KBM-7 (cell line): Measurements from ENCODE around the gene CCDC88C.

ENCODE experiments used
- DNase-seq: peaks from one replicate; pipeline ENCODE4 v3.0.0-alpha.2; 2015
- in situ Hi-C: fragments of 300-500 bp; cut with MboI; formaldehyde crosslinking; loops from 2 replicates; pipeline ENCODE4 v1.14.3; 2020; ENCODE audit warnings: low sequenced_read_pairs, low pct_unique_long_range_greater_than_20kb, mixed read lengths

The CCDC88C gene

DNA sequence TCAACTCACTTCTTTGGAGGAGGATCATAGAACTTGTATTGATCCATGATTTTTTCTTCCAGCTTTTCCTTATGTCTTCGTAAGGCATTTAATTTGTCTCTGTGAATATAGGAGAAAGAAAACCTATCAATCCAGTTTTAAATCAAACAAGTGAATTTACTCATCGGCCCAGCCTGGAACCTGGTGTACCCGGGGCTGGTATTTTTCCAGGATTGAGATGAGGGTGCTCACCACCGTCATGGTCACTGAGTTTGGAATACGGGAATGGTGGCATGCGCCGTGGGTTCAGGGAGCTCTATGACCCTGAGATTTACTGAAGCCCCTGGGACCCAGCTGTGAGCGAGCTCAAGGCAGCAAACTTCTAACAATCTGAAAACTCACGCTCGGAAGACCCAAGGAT lies 126.6 kb downstream of the CCDC88C start:
- no peak for DNase-seq
- in situ Hi-C loops, result loop anchor here (25.0 kb wide), 1 partner anchor 379 kb away; no protein-coding TSS in a partner anchor

DNA sequence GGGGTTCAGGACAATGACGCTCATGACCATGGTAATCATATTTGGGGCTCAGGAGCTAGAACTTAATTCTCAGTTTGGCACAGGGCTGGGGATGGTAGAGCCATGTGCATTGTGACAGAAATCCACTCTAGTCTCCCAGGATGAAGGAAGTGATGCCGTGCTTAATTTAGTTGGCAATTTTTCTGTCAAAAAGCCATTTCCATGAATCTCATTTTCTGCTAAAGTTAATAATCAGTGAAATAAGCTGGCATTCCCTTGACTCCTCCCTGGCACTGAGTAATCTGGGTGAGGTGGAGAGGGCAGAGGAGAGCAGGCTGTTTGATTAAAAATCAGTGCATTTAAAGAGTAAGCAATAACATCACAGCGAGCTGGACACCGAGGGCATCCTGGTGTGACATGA lies 128.2 kb downstream of the CCDC88C start:
- no peak for DNase-seq
- in situ Hi-C loops, result loop anchor here (10.0 to 25.0 kb wide), 2 partner anchors 105 to 377 kb away; no protein-coding TSS in a partner anchor

DNA sequence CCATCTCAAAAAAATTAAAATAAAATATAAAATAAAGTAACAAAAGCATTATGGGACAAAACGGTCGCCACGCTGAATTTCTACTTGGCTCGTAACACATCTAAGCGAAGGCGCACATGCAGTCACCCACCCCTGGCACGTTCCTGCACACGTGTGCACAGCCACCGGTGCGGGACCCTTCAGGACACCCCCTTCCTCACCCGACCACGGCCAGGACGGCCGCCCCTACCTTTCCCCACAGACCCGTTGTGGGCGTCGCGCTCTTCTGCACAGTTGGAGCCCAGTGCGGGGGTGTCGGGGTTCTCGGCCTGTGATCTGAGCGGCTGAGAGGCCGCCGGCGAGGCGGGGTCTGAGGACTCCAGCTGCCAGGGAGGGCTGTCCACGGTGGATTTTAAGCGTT lies 128.7 kb downstream of the CCDC88C start:
- in situ Hi-C loops, result loop anchor here (10.0 to 25.0 kb wide), 2 partner anchors 104 to 377 kb away; no protein-coding TSS in a partner anchor

DNA sequence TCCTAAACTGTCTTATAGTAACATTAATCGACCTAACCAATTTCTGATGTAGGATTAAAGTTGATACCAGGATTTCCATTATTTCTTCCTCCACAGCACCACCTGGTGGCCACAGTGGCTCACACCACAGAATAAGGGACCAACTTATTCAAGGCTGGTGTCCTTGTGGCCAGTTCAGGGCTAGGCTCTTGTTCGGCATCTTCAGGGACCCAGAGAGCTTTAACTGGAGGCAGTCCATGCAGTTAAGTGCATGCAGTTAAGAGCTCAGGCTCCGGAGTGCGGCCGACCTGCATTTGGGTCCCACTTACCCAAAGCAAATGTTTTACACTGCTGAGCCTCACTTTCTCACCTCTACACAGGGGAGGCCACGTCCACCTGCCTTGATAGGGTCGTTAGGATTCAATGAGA lies 131.1 kb downstream of the CCDC88C start:
- DNase-seq, result peak; percentile 84
- in situ Hi-C loops, result loop anchor here (10.0 to 25.0 kb wide), 2 partner anchors 102 to 374 kb away; no protein-coding TSS in a partner anchor

More for the DNA sequence above, 128.7 kb downstream of the CCDC88C start:
- DNase-seq, result no peak

DNA sequence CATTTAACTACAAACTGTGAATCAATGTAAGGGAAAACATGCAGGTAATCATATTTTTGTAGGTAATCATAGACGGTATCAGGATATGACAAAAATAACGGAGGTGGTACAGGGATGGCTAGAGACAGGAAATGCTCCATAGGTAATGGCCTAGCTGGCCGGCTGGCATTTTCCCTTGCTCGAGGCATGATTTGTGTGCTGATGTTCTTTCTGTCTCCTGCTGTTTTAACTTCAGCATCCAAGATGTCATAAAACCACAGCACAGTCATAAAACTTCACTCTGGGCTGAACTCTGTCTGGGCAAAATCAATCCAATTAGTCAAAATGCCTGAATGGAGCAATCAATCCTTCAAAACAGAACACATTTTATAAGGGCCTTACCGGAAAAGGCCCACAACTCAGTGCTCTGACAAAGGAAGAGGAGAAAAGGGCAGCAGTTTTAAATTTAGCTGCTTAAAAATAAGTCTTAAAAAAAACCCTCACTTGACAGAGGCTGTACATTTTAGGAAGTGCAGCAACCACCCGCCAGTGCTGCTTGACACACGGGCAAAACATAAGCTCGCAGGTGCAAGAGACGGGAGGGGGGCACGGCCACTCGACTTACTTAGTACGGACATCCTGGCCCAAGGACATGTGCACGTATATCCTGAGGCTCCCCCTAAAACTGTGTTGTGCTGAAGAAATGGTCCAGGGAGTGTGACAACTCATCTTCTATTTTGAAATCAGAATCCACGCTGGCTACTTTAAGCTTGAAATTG lies 132.7 kb downstream of the CCDC88C start:
- in situ Hi-C loops, result loop anchor here (10.0 to 25.0 kb wide), 2 partner anchors 100 to 373 kb away; no protein-coding TSS in a partner anchor
- DNase-seq, result peak; percentile 60

DNA sequence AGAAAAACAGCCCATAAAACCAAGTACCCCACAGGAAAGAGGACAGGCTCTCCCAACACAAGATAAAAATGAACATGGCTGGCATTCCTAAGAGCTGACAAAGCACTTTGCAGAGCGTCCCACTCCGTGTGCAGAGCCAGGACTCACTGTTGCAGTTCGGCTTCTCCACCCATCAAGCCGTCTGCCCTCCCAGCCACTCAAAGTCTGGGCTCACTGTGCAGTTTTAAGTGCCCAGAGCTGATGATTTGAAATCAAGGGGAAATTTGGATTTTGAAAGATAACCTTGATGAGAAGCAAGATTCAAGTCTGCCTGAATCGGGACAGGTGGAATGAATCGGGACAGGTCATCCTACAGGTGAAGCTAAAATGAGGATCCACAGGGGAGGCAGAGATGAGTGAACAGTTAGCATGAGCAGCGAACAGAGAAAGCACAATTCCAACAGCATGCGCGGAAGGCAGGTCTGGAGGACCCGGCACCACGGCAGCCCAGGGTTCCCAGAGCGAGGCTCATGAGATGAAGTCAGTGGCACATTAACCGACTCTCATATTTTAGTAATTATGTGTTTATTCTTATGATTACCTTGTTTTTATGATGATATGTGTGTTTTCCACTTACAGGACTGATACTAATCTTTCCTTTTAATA lies 133.4 kb downstream of the CCDC88C start:
- in situ Hi-C loops, result loop anchor here (10.0 to 25.0 kb wide), 2 partner anchors 99 to 372 kb away; no protein-coding TSS in a partner anchor

DNA sequence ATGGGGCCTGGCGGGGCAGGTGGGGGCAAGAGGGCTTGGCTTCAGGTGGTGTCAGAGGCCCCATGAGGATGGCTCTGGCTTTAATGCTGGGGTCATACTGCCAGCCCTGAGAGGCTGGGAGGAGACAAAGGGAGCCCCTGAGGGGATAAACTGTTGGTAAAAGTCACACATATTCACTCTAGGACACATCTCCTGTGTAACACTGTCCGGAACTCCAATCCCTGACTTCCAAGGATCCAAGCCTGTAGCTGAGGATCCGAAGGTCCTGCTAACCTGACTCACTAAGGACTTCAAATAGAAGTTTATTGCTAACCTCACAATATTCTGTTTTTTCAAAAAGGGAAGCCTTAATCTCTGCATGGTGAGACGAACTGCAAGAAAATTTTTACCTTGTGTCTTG lies 134.0 kb downstream of the CCDC88C start:
- DNase-seq, result no peak
- in situ Hi-C loops, result loop anchor here (10.0 to 25.0 kb wide), 2 partner anchors 99 to 371 kb away; no protein-coding TSS in a partner anchor

More for the DNA sequence above, 133.4 kb downstream of the CCDC88C start:
- no peak for DNase-seq

DNA sequence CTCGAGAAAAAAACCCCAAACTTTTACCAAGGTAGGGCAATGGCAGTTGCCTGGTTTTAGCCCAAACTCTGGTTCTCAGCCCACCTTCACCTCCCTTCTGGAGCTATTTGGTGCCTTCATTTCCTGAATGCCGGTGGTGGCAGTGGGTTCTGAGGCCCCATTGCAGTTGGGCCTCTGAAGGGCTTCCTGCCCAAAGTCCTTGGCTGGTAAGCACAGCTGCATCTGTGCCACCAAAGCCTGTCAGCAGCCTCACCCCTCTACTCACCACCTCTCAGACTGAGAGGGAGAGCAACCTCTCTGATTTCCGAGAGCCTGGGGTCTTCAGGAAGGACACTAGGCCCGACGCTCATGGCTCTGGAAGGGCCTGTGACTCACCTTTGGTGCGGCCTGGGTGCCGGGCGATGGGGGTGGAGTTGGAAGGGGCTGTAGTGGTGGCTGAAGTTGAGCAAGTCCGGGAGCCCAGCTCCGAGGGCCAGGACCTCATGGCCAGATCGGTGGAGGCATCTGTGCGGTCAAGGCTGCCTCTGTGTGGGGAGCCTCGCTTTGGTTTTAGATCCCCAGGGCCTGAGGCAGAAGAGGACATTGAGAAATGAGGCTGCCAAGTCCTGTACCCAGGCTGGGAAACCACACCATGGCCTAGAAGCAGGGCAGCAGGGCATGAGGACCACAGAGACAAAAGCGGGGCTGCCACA lies 134.5 kb downstream of the CCDC88C start:
- in situ Hi-C loops, result loop anchor here (10.0 to 25.0 kb wide), 2 partner anchors 98 to 371 kb away; no protein-coding TSS in a partner anchor
- no peak for DNase-seq

DNA sequence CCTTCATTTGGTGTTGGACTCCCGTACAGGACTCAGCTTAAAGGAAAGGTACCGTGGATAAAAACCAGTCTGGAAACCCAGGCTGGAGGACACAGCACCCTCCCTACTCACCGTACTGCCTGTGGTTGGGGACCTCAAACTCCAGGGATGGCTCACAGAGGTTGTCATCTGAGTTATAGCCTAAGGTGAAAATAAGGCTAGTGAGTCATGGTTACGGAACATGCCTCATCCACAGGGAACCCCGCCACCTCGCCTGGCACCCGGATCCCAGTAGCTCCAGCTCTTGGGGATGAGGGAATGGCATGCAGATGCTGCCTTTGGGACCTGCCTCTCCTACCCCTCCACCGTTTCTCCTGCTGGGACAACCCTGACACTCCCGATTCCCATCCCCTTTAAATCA lies 136.3 kb downstream of the CCDC88C start:
- in situ Hi-C loops, result loop anchor here (10.0 to 25.0 kb wide), 2 partner anchors 97 to 369 kb away; no protein-coding TSS in a partner anchor
- DNase-seq, result no peak

DNA sequence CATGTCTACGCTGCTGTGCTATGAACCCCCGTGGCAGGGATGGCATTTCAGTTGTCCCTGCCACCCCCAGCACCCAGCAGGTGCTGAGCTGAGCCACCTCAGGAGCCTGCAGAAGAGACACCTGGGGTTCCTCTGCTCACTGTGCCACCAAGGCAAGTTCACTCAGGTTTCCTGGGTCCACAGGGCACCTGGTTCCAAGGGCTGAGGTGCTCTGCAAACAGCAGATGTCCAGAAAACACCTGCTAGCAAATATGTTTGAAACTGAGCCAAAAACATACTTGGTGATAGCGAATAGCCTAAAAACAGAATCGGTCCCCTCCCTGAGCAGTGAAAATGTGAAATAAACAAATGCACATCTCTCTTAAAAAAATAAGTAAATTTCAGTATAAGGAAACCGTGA lies 137.5 kb downstream of the CCDC88C start:
- in situ Hi-C loops, result loop anchor here (10.0 to 25.0 kb wide), 2 partner anchors 95 to 368 kb away; no protein-coding TSS in a partner anchor
- DNase-seq, result no peak

DNA sequence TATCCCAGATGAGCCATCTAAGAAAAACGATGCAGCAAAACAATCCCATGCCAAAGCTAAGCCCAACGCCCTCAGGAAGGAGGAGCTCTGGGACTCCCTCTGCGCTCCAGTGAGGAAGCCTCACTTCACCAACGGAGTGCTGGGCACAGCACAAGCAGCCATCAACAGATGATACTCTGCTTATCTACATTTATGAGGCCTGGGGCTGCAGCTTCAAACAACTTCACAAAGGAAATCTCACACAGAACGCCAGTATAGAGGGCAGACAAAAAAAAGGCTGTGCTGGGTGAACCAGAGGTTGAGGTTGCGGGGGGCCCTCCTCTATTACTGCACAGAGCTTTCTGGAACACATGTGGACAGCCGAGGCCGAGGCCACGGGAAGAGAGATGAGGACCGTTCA lies 138.3 kb downstream of the CCDC88C start:
- in situ Hi-C loops, result loop anchor here (25.0 kb wide), 1 partner anchor 367 kb away; no protein-coding TSS in a partner anchor
- no peak for DNase-seq

DNA sequence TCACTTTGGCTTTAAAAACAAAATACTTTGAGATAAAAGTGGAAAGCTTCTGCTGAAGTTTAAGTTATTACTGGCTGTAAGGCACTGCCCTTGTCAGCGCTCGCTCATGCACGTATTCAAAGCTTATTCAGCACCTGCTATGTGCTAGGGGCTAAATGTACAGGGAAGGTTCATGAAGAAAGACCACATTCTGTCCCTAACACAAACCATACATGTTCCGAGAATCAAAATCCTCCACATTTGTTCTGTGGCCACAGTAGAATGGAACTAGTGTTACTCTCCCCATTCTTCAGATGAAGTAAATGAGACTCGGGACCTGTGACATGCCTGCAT lies 139.3 kb downstream of the CCDC88C start:
- in situ Hi-C loops, result loop anchor here (25.0 kb wide), 1 partner anchor 366 kb away; no protein-coding TSS in a partner anchor
- no peak for DNase-seq

DNA sequence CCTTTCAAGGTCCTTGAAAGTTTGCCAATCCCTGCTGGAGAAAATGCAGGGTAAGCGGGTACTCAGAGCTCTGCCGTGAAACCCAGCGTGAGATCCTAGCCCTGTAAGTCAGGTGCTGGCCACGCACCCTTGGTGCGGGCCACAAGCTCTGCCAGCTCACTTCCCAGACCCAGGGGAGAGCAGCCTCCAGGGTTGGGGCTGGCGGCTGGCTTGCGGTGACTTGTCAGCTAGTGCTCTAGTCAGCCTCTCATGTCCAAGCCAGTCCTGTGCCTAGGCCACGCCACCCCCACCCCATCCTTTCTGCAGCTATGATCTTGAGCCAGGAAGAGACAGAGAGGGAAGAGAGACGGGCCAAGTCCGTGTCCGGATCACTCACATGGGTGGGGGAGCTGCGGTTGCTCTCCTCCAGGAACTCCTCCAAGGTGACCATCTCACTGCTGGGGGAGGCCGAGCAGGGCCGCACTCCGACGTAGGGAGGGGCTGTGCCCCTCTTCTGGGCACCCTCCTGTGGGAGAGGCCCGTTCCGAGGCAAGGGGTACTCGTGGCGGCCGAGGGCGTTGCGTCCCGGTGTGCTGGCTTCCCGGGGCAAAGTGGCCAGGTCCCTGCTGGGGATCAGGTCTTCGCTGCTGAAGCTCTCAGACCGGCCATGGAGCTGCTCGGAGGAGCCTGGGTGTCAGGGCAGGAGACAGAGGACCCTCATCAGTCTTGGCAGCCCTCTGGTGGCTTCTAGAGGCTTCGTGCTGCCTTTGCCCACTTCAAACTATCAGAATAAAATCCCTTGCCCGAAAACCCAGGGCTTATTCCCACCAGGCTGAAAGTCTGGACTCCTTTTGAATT lies 139.9 kb downstream of the CCDC88C start:
- in situ Hi-C loops, result loop anchor here (25.0 kb wide), 1 partner anchor 365 kb away; no protein-coding TSS in a partner anchor
- no peak for DNase-seq

DNA sequence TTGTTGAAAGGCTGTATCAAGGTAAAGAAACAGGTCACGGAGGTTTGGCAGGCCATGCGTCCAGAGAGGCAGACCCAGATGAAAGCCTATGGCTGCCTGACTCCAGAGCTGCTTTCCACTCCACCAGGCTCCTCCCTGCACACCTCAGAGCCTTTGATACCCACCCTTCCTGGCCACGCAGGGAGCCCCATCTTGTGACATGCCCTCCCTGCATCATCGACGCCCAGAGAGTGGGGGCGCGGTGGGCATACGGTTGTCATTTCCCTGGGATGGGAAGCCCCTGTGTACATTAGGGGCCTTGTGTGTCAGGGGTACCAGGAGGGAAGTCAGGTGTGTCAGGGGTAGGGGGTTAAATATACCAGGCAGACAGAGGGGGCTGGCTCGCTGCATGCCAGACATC lies 142.8 kb downstream of the CCDC88C start:
- no peak for DNase-seq
- in situ Hi-C loops, result loop anchor here (25.0 kb wide), 1 partner anchor 362 kb away; no protein-coding TSS in a partner anchor

DNA sequence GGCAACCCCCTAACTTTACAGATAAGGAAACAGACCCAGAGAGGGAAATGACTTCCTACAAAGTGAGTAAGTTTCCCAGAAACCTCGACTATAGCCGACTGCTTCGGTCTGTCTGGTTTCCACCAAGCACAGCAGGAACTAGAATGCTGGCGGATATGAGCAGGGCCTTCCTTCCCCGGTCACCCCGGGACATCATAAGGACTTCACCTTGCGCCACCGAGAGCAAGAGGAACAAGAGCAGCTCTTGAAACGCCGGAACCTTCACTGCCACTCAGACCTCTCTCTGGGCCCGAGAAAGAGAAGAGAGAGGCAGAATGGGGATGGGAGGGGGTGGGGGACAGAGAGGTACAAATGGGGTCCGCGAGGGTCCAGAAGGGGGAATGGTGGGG lies 143.7 kb downstream of the CCDC88C start:
- no peak for DNase-seq
- in situ Hi-C loops, result no loop called here

DNA sequence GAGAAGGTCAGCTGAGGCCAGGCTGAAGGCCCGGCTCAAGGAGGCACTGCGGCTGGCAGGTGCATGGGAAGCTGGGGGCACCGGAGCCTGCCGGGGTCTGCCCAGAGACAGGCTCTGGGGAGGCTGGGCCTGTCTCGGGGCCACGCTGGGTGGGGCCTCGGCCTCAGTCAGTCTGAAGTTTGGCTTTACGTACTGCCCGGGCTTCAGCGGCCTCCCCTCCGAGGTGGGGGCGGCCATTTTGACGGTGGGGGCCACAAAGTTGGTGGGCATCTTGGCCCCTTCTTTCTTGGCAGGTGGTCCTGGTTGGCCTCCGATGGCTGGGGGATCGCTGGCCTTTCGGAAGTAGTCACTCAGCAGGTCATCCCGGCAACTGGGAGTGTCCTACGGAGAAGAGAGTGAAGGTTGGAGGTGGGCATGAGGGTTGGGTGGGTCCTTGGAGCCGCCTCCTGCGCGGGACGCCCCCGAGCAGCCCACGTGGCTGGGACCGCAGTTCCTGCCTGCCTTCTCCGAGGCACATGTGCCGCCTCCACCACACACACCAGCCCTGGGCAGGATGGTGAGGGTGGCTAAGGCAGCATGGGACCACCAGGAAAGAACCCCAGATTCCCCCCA lies 144.2 kb downstream of the CCDC88C start:
- DNase-seq, result no peak
- in situ Hi-C loops, result no loop called here

DNA sequence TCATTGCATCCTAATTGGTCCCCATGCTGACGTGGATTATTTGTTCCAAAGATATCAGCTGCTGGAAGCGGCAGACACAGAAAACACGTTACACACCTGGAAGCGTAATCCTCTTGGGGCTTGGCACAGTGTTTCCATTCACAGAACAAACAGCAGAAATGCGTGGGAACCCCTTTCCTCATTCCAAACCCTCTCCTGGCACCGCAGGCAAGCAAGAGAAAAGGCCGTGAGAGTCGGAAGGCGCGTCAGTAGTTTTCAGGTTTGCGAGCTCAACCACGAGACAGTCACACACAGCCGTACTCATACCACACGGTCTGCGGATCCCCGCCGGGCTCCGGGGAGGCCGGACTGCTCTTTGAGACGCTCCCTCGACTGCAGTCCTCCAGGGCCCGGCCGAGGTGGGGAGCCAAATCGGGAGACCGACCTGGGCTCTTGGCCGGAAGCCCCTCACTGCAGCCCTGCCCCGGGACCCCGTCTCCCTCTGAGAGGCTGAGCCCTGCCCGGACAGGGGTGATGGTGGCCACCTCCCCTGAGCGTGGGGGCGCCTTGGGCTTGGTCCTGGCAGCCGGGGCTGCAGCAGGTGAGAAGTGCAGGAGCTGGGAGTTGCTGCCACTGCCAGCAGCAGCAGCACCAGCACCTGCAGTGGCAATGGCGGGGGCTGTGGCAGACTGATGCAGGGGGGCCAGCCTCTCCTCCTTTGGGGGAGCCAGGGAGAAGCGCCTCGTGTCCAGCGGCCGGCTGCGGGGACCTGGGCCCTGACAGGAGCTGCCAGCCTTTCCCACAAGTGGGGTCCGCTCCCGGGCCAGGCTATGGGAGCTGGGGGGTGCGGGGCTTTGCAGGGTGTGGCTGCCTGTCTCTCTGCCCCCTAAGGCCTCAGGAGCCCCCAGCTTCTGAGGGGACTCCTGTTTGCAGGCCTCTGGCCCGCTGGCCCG lies 145.0 kb downstream of the CCDC88C start:
- DNase-seq, result no peak
- in situ Hi-C loops, result no loop called here
